GM19452 (cell line): Measurements from ENCODE around the gene IARS2.
"Not testable (repeated sequence)": the region's sequence is repeated elsewhere in the genome, so short reads cannot be mapped to it uniquely, and the experiment has no call there.

Experiments
- ATAC-seq: cut with Tn5 transposase; IDR thresholded peaks from one replicate; pipeline ENCODE4 v1.9.1; 2021; ENCODE audit not compliant: unreplicated experiment

The IARS2 gene

GRCh38 chr1:220164116-220164515 is 70.2 kb downstream of the IARS2 start:
- no peak for ATAC-seq

- ATAC-seq, result no peak
Measured at GRCh38 chr1:220164517-220164916, 70.6 kb downstream of the IARS2 start.

GRCh38 chr1:220166853-220167252 is 72.9 kb downstream of the IARS2 start:
- no peak for ATAC-seq

GRCh38 chr1:220169887-220170286 is 76.0 kb downstream of the IARS2 start:
- not testable (repeated sequence) for ATAC-seq

GRCh38 chr1:220170836-220171526 is 77.0 kb downstream of the IARS2 start:
- ATAC-seq, result no peak

- no peak for ATAC-seq
Measured at GRCh38 chr1:220176540-220176939, 82.6 kb downstream of the IARS2 start.

- no peak for ATAC-seq
Measured at GRCh38 chr1:220182111-220182510, 88.2 kb downstream of the IARS2 start.

- ATAC-seq, result no peak
Measured at GRCh38 chr1:220182656-220183055, 88.7 kb downstream of the IARS2 start.

- ATAC-seq, result no peak
Measured at GRCh38 chr1:220184506-220184905, 90.6 kb downstream of the IARS2 start.

GRCh38 chr1:220186752-220187151 is 92.8 kb downstream of the IARS2 start:
- no peak for ATAC-seq

- ATAC-seq, result no peak
Measured at GRCh38 chr1:220188538-220188937, 94.6 kb downstream of the IARS2 start.

- no peak for ATAC-seq
Measured at GRCh38 chr1:220189750-220190347, 95.9 kb downstream of the IARS2 start.

- ATAC-seq, result no peak
Measured at GRCh38 chr1:220195701-220196100, 101.8 kb downstream of the IARS2 start.
